HCT116 (cell line): ENCODE data around the gene RNF212. TPM values are rescaled to one million over a fixed set of nuclear protein-coding genes. Genes with fewer than 3 reads are reported as not detected.

Experiments used
- ATAC-seq: fragments of 200-7000 bp; cut with Tn5 transposase; 2 replicates; pipeline ENCODE4 v1.9.1; 2020; ENCODE audit warnings: mild to moderate bottlenecking, moderate library complexity
- BruUV-seq: library from RNA; stranded (reverse); fragments of 400-500 nt; replicated peaks from 2 replicates; lab custom pipeline; 2021; lab: Mats Ljungman, UMichigan
- CTCF ChIA-PET: fragments of 300-600 bp; sonication (Branson Sonifier 250); formaldehyde crosslinking; loops from one replicate; lab custom pipeline; 2021; ENCODE audit warnings: antibody characterized with exemption; lab: Charles Lee
- POLR2A ChIA-PET: fragments of 300-600, 350-600 bp; sonication (Branson Sonifier 250); formaldehyde crosslinking; loops from one replicate; lab custom pipeline; 2021; ENCODE audit warnings: antibody characterized with exemption; lab: Charles Lee
- RAD21 ChIA-PET, 2 experiments: fragments of 300-600 bp; sonication (Branson Sonifier 250); formaldehyde crosslinking; loops; one replicate each; lab custom pipeline; 2023; ENCODE audit warnings: low total read pairs in 2 of 2; ENCODE audit not compliant: uncharacterized antibody in 2 of 2, unreplicated experiment in 2 of 2, low non-redundant PET in 1 of 2; lab: Charles Lee
- DNase-seq: peaks from one replicate; pipeline ENCODE4 v3.0.0-alpha.2; 2010; ENCODE audit warnings: low read depth, low spot score
- H2AFZ ChIP-seq: fragments of 200-600 bp; shearing (Covaris generic), sonication (generic); 2 replicates; pipeline ENCODE4 v1.6.1; 2017; ENCODE audit warnings: low read depth, mixed run types, mixed read lengths, antibody characterized with exemption, low read length; ENCODE audit not compliant: poor library complexity, severe bottlenecking
- H3K27ac ChIP-seq: 2 replicates; pipeline ENCODE4 v1.5.1; 2012; ENCODE audit warnings: low read depth, low read length
- H3K27me3 ChIP-seq: fragments of 200-600 bp; sonication (generic); 2 replicates; pipeline ENCODE4 v1.6.1; 2016; ENCODE audit warnings: mixed run types, low read length, mixed read lengths; ENCODE audit not compliant: insufficient read depth
- H3K36me3 ChIP-seq, 2 experiments: fragments of 200-500 bp in 1 of 2; fragments of 200-600 bp in 1 of 2; sonication (Bioruptor generic) in 1 of 2; sonication (generic) in 1 of 2; 2 replicates each; pipeline versions ENCODE4 v1.5.1 to v1.6.1; 2014 to 2016; ENCODE audit warnings: low read length in 2 of 2, inconsistent platforms in 1 of 2, mixed read lengths in 1 of 2, mixed run types in 1 of 2; ENCODE audit not compliant: insufficient read depth in 2 of 2, control insufficient read depth in 1 of 2
- H3K4me1 ChIP-seq, 2 experiments: fragments of 200-600 bp in 1 of 2; sonication (generic) in 1 of 2; 2 replicates each; pipeline versions ENCODE4 v1.5.1 to v1.6.1; 2012 to 2017; ENCODE audit warnings: low read length in 2 of 2, inconsistent platforms in 1 of 2, mild to moderate bottlenecking in 1 of 2, mixed read lengths in 1 of 2, mixed run types in 1 of 2, moderate library complexity in 1 of 2; ENCODE audit not compliant: insufficient read depth in 2 of 2, control insufficient read depth in 1 of 2
- H3K4me2 ChIP-seq: fragments of 200-600 bp; sonication (generic); 2 replicates; pipeline ENCODE4 v1.6.1; 2017; ENCODE audit warnings: mixed run types, low read length, mixed read lengths
- H3K4me3 ChIP-seq, 2 experiments: fragments of 200-600 bp in 1 of 2; sonication (generic) in 1 of 2; replicated peaks in 1 of 2; 2 replicates each; pipeline ENCODE4 v1.5.1; 2011 to 2016; ENCODE audit warnings: low read length in 2 of 2, control low read depth in 1 of 2, low read depth in 1 of 2, mild to moderate bottlenecking in 1 of 2, mixed read lengths in 1 of 2, mixed run types in 1 of 2
- H3K79me2 ChIP-seq: fragments of 200-600 bp; sonication (generic); 2 replicates; pipeline ENCODE4 v1.6.1; 2017; ENCODE audit warnings: mild to moderate bottlenecking, mixed run types, low read length, moderate library complexity, mixed read lengths; ENCODE audit not compliant: insufficient read depth
- H3K9ac ChIP-seq: fragments of 200-600 bp; sonication (generic); 2 replicates; pipeline ENCODE4 v1.6.1; 2016; ENCODE audit warnings: low read length, mixed read lengths
- H3K9me2 ChIP-seq: fragments of 200-600 bp; sonication (generic), shearing (Covaris generic); 2 replicates; pipeline ENCODE4 v1.6.1; 2017; ENCODE audit warnings: mixed run types, mild to moderate bottlenecking, moderate library complexity; ENCODE audit not compliant: insufficient read depth
- H3K9me3 ChIP-seq, 2 experiments: fragments of 200-500 bp in 1 of 2; fragments of 200-600 bp in 1 of 2; sonication (Bioruptor generic) in 1 of 2; sonication (generic) in 1 of 2; 2 replicates each; pipeline ENCODE4 v1.6.1; 2014 to 2017; ENCODE audit warnings: low read length in 2 of 2, mixed read lengths in 2 of 2, inconsistent platforms in 1 of 2, low read depth in 1 of 2, mild to moderate bottlenecking in 1 of 2, mixed run types in 1 of 2, moderate library complexity in 1 of 2; ENCODE audit not compliant: control insufficient read depth in 1 of 2, insufficient read depth in 1 of 2
- H4K20me1 ChIP-seq: fragments of 200-600 bp; sonication (generic), shearing (Covaris generic); 2 replicates; pipeline ENCODE4 v1.6.1; 2017; ENCODE audit warnings: mixed run types, mild to moderate bottlenecking, moderate library complexity; ENCODE audit not compliant: insufficient read depth
- ATF3 ChIP-seq: IDR thresholded peaks from 2 replicates; pipeline ENCODE4 v1.6.1; 2012
- CBX3 ChIP-seq: IDR thresholded peaks from 2 replicates; pipeline ENCODE4 v1.6.1; 2012; ENCODE audit warnings: low read depth
- CEBPB ChIP-seq: IDR thresholded peaks from 2 replicates; pipeline ENCODE4 v1.6.1; 2012; ENCODE audit warnings: low read depth
- EGR1 ChIP-seq: IDR thresholded peaks from 2 replicates; pipeline ENCODE4 v1.6.1; 2012; ENCODE audit warnings: low read depth
- ELF1 ChIP-seq: IDR thresholded peaks from 2 replicates; pipeline ENCODE4 v1.6.1; 2012; ENCODE audit warnings: low read depth, borderline replicate concordance
- EZH2 ChIP-seq: fragments of 200-600 bp; sonication (generic); IDR thresholded peaks from 2 replicates; pipeline ENCODE4 v1.6.1; 2017; ENCODE audit warnings: antibody characterized with exemption, mixed run types
- EZH2phosphoT487 ChIP-seq: fragments of 200-600 bp; IDR thresholded peaks from 2 replicates; pipeline ENCODE4 v1.6.1; 2018; ENCODE audit warnings: antibody characterized with exemption, borderline replicate concordance
- JUND ChIP-seq: IDR thresholded peaks from 2 replicates; pipeline ENCODE4 v1.6.1; 2012
- POLR2AphosphoS5 ChIP-seq: IDR thresholded peaks from 2 replicates; pipeline ENCODE4 v1.6.1; 2011; ENCODE audit warnings: mild to moderate bottlenecking, low read depth, low read length, moderate library complexity
- RAD21 ChIP-seq: IDR thresholded peaks from 2 replicates; pipeline ENCODE4 v1.6.1; 2012; ENCODE audit warnings: low read depth, mild to moderate bottlenecking
- SIN3A ChIP-seq: IDR thresholded peaks from 2 replicates; pipeline ENCODE4 v1.6.1; 2012; ENCODE audit warnings: low read depth
- SP1 ChIP-seq: IDR thresholded peaks from 2 replicates; pipeline ENCODE4 v1.6.1; 2012; ENCODE audit warnings: low read depth
- SRF ChIP-seq: IDR thresholded peaks from 2 replicates; pipeline ENCODE4 v1.6.1; 2012; ENCODE audit warnings: low read depth
- YY1 ChIP-seq: IDR thresholded peaks from 2 replicates; pipeline ENCODE4 v1.6.1; 2011; ENCODE audit warnings: low read length, low read depth, moderate library complexity, mild to moderate bottlenecking; ENCODE audit not compliant: insufficient replicate concordance; ENCODE audit errors: extremely low read depth
- ZFX ChIP-seq: fragments of 450-650 bp; IDR thresholded peaks from 2 replicates; pipeline ENCODE4 v1.6.1; 2017
- ZNF274 ChIP-seq: fragments of 200-500 bp; sonication (Bioruptor generic); IDR thresholded peaks from 2 replicates; pipeline ENCODE4 v1.6.1; 2014; ENCODE audit warnings: mild to moderate bottlenecking, low read depth, low read length, inconsistent platforms
- intact Hi-C: fragments of 100-400 bp; cut with micrococcal nuclease; formaldehyde crosslinking; loops from 2 replicates; pipeline ENCODE4 v1.10.0; 2022
- total RNA-seq: library from RNA; stranded (reverse); gene quantifications from one replicate; pipeline ENCODE4 v1.2.1, GENCODE V29; 2021; ENCODE audit not compliant: unreplicated experiment
- TF ChIP-seq, protein P1 (sequence below): IDR thresholded peaks from 2 replicates; pipeline ENCODE4 v1.6.1; 2012
- TF ChIP-seq, protein P2 (sequence below), 3 experiments: fragments of 200-600 bp in 1 of 3; sonication (generic) in 1 of 3; IDR thresholded peaks in 2 of 3; conservative IDR thresholded peaks in 1 of 3; 2 replicates each; pipeline ENCODE4 v1.5.1; 2012 to 2017; ENCODE audit warnings: low read depth in 2 of 3, low read length in 2 of 3, antibody characterized with exemption in 1 of 3, borderline replicate concordance in 1 of 3, control low read depth in 1 of 3, mild to moderate bottlenecking in 1 of 3, mixed read lengths in 1 of 3, mixed run types in 1 of 3, moderate library complexity in 1 of 3; ENCODE audit not compliant: insufficient read depth in 1 of 3
- TF ChIP-seq, protein P3 (sequence below): IDR thresholded peaks from 2 replicates; pipeline ENCODE4 v1.6.1; 2011; ENCODE audit warnings: mild to moderate bottlenecking, low read length, moderate library complexity; ENCODE audit not compliant: insufficient replicate concordance; ENCODE audit errors: extremely low read depth

The RNF212 gene
- total RNA-seq, 1 experiment from 2014 or later = not detected

DNA sequence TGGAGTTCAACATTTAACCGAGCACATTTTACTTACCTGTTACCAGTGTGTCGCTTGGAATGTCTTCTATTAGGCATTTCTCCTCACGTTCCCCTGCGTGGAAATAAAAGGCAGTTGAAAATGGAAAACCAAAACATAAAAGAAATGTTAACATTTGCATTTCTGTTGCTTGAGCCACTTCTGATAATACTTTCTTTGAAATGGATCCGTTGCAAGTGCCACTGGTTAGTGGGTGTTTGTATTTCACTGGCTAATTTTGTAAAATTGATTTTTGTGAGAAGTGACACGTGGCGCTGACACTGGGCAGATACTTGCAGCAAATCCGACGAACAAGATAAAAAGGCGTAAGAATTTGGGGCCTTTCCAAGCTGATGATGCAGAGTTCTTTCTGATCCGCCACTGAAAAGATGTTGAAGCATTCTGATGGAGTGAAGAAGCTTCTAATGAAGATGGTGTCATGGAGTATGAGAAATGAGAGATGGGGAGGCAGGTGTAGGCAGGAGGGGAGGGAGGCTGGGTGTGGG lies 40.3 kb upstream of the RNF212 start:
- H3K4me3 ChIP-seq = no peak overlapping the region
- no peaks in the 10 kb centered on the region for H3K4me1 ChIP-seq
- H3K9me2 ChIP-seq = no peaks in the 10 kb centered on the region
- no peaks in the 10 kb centered on the region for H3K79me2 ChIP-seq
- intact Hi-C loops = no loop called here
- no peaks in the 10 kb centered on the region for H3K36me3 ChIP-seq
- no peak for TF ChIP-seq SP1
- TF ChIP-seq, all 23 proteins: peak for 0
- Histone ChIP-seq H3K9me3 (peaks cover 5 to 6% of the 10 kb centered on the region in 2 experiments; a peak in 2 of 4 replicates), H2AFZ (no peak overlapping the region), H3K27me3 (peaks cover 29% of the 10 kb centered on the region), H3K9ac (no peak overlapping the region), H3K4me2 (no peak overlapping the region), H3K27ac (no peak overlapping the region), H4K20me1 (no peaks in the 10 kb centered on the region)
- ATAC-seq (no peak), DNase-seq (no peak)
- BruUV-seq = no TSS peak
- ChIA-PET RAD21 (no interaction called here), CTCF (interaction anchor here (0.7 kb wide), 1 partner anchor 411 kb away, joined by 5 read pairs; no protein-coding TSS in a partner anchor), POLR2A (no interaction called here)

DNA sequence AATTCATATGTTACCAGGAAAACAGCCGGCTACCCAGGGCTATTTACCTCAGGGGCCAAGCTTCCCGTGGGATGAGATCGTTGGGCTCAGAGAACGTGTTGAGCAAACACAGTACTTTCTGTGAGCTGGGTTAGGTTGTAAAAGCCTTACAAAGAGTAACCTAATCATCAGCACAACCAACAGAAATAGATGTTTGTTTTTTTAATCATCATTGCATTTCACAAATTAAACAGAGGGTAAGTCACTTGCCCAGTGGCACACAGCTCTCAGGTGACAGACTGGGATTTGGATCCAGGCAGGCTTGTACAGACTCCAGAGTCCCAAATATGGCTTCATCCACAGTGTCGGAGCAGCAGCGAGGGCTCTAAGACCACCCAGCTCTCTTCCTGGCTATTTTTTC lies 38.9 kb upstream of the RNF212 start:
- ATAC-seq = no peak
- H3K9ac ChIP-seq = no peak overlapping the region
- H3K27ac ChIP-seq = no peak overlapping the region
- H3K9me2 ChIP-seq = no peaks in the 10 kb centered on the region
- no peaks in the 10 kb centered on the region for H4K20me1 ChIP-seq
- H3K9me3 ChIP-seq = no peaks in the 10 kb centered on the region
- CTCF ChIA-PET = no interaction called here
- TF ChIP-seq, protein P1, sequence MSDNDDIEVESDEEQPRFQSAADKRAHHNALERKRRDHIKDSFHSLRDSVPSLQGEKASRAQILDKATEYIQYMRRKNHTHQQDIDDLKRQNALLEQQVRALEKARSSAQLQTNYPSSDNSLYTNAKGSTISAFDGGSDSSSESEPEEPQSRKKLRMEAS = no peak
- no peak for TF ChIP-seq EZH2phosphoT487
- no peak for TF ChIP-seq YY1
- TF ChIP-seq RAD21 = no peak
- TF ChIP-seq ELF1 = no peak
- no peak for TF ChIP-seq SRF
- no peak for TF ChIP-seq POLR2AphosphoS5
- TF ChIP-seq, protein P2, sequence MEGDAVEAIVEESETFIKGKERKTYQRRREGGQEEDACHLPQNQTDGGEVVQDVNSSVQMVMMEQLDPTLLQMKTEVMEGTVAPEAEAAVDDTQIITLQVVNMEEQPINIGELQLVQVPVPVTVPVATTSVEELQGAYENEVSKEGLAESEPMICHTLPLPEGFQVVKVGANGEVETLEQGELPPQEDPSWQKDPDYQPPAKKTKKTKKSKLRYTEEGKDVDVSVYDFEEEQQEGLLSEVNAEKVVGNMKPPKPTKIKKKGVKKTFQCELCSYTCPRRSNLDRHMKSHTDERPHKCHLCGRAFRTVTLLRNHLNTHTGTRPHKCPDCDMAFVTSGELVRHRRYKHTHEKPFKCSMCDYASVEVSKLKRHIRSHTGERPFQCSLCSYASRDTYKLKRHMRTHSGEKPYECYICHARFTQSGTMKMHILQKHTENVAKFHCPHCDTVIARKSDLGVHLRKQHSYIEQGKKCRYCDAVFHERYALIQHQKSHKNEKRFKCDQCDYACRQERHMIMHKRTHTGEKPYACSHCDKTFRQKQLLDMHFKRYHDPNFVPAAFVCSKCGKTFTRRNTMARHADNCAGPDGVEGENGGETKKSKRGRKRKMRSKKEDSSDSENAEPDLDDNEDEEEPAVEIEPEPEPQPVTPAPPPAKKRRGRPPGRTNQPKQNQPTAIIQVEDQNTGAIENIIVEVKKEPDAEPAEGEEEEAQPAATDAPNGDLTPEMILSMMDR (IDR thresholded peaks at IDR 0.05 in 2 of 3, conservative IDR thresholded peaks at IDR 0.05 in 1 of 3; ENCODE audit: borderline replicate concordance in 1 of 3, insufficient read depth in 1 of 3, low read depth in 2 of 3, low read length in 2 of 3) = no peak
- no peak for TF ChIP-seq CEBPB
- TF ChIP-seq CBX3 = no peak
- no peak for TF ChIP-seq EZH2
- TF ChIP-seq EGR1 = no peak
- no peak for TF ChIP-seq SIN3A
- TF ChIP-seq JUND = no peak
- TF ChIP-seq ATF3 = no peak
- TF ChIP-seq ZNF274 = no peak
- no peak for TF ChIP-seq ZFX
- TF ChIP-seq, protein P3, sequence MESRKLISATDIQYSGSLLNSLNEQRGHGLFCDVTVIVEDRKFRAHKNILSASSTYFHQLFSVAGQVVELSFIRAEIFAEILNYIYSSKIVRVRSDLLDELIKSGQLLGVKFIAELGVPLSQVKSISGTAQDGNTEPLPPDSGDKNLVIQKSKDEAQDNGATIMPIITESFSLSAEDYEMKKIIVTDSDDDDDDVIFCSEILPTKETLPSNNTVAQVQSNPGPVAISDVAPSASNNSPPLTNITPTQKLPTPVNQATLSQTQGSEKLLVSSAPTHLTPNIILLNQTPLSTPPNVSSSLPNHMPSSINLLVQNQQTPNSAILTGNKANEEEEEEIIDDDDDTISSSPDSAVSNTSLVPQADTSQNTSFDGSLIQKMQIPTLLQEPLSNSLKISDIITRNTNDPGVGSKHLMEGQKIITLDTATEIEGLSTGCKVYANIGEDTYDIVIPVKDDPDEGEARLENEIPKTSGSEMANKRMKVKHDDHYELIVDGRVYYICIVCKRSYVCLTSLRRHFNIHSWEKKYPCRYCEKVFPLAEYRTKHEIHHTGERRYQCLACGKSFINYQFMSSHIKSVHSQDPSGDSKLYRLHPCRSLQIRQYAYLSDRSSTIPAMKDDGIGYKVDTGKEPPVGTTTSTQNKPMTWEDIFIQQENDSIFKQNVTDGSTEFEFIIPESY = no peak
- H3K4me1 ChIP-seq = no peaks in the 10 kb centered on the region
- no peaks in the 10 kb centered on the region for H3K79me2 ChIP-seq
- RAD21 ChIA-PET = no interaction called here
- intact Hi-C loops = no loop called here
- H3K4me3 ChIP-seq = no peak overlapping the region
- DNase-seq = no peak
- no peak overlapping the region for H3K4me2 ChIP-seq
- H2AFZ ChIP-seq = no peak overlapping the region
- H3K36me3 ChIP-seq = no peaks in the 10 kb centered on the region
- BruUV-seq = no TSS peak
- POLR2A ChIA-PET = no interaction called here
- H3K27me3 ChIP-seq = peaks cover 35% of the 10 kb centered on the region
